ENCODE results near the gene SLC22A23.

DNA sequence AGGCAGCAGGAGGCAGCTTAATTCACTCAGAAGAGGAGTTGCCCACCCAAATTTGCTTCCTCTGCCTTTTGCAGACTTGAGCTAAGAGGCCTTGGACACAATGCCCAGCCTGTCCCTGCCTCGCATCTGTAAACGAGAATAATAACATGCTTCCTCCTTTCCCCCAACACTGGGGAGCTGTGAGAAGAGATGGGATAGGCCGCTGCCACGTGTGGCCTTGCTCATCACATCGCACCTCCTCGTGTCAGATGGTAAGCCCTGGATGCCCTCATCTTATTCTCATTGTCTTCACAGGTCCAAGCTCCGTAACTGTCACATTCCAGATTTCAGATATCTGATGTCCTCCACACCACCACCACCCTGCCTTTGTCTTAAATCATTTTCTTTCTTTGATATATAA lies 216.3 kb downstream of the SLC22A23 start:
- TF ChIP-seq HOXA7 (CRISPR knock-in tag; IDR thresholded peaks at IDR 0.05; ENCODE audit: borderline replicate concordance) (no peak), ZNF133 (tag by site-specific recombination; IDR thresholded peaks at IDR 0.05) (no peak), ZNF221 (tag by site-specific recombination; IDR thresholded peaks at IDR 0.05; ENCODE audit: borderline replicate concordance) (no peak), ZSCAN23 (tag by site-specific recombination; IDR thresholded peaks at IDR 0.05) (no peak), SETDB1 (IDR thresholded peaks at IDR 0.05; ENCODE audit: insufficient read length, low read length) (no peak), ZNF785 (tag by site-specific recombination; IDR thresholded peaks at IDR 0.05) (no peak), ZNF302 (tag by site-specific recombination; IDR thresholded peaks at IDR 0.05; ENCODE audit: low read depth) (no peak), ZNF274 (IDR thresholded peaks at IDR 0.05; ENCODE audit: low read length) (no peak), ZNF274 (tag by site-specific recombination; IDR thresholded peaks at IDR 0.05; ENCODE audit: borderline replicate concordance) (no peak), ZNF639 (tag by site-specific recombination; IDR thresholded peaks at IDR 0.05) (no peak), KLF10 (tag by site-specific recombination; IDR thresholded peaks at IDR 0.05) (no peak), ZNF324 (tag by site-specific recombination; IDR thresholded peaks at IDR 0.05) (no peak)
- TF ChIP-seq, protein P1, sequence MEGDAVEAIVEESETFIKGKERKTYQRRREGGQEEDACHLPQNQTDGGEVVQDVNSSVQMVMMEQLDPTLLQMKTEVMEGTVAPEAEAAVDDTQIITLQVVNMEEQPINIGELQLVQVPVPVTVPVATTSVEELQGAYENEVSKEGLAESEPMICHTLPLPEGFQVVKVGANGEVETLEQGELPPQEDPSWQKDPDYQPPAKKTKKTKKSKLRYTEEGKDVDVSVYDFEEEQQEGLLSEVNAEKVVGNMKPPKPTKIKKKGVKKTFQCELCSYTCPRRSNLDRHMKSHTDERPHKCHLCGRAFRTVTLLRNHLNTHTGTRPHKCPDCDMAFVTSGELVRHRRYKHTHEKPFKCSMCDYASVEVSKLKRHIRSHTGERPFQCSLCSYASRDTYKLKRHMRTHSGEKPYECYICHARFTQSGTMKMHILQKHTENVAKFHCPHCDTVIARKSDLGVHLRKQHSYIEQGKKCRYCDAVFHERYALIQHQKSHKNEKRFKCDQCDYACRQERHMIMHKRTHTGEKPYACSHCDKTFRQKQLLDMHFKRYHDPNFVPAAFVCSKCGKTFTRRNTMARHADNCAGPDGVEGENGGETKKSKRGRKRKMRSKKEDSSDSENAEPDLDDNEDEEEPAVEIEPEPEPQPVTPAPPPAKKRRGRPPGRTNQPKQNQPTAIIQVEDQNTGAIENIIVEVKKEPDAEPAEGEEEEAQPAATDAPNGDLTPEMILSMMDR (tag by site-specific recombination; IDR thresholded peaks at IDR 0.05), result no peak
- TF ChIP-seq, protein P2, sequence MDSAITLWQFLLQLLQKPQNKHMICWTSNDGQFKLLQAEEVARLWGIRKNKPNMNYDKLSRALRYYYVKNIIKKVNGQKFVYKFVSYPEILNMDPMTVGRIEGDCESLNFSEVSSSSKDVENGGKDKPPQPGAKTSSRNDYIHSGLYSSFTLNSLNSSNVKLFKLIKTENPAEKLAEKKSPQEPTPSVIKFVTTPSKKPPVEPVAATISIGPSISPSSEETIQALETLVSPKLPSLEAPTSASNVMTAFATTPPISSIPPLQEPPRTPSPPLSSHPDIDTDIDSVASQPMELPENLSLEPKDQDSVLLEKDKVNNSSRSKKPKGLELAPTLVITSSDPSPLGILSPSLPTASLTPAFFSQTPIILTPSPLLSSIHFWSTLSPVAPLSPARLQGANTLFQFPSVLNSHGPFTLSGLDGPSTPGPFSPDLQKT (IDR thresholded peaks at IDR 0.05; ENCODE audit: borderline replicate concordance, low read depth, low read length), result no peak
- TF ChIP-seq, protein P3, sequence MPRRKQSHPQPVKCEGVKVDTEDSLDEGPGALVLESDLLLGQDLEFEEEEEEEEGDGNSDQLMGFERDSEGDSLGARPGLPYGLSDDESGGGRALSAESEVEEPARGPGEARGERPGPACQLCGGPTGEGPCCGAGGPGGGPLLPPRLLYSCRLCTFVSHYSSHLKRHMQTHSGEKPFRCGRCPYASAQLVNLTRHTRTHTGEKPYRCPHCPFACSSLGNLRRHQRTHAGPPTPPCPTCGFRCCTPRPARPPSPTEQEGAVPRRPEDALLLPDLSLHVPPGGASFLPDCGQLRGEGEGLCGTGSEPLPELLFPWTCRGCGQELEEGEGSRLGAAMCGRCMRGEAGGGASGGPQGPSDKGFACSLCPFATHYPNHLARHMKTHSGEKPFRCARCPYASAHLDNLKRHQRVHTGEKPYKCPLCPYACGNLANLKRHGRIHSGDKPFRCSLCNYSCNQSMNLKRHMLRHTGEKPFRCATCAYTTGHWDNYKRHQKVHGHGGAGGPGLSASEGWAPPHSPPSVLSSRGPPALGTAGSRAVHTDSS (tag by site-specific recombination; IDR thresholded peaks at IDR 0.05), result no peak
